CD14-positive monocyte (primary cell): Measurements from ENCODE around the gene CTNNA2. TPM values are rescaled to one million over a fixed set of nuclear protein-coding genes. Genes with fewer than 3 reads are reported as not detected.

Source experiments
- DNase-seq, 3 donors: peaks; one replicate each; pipeline ENCODE4 v3.0.0-alpha.2; 2011 to 2022
- H2AFZ ChIP-seq: 2 replicates; pipeline ENCODE4 v1.6.0; 2012; ENCODE audit warnings: mild to moderate bottlenecking, low read depth, low read length, inconsistent platforms; ENCODE audit not compliant: insufficient read depth, poor library complexity, severe bottlenecking
- H3K27ac ChIP-seq, 2 donors: 1 replicate in 1 of 2; 2 replicates in 1 of 2; pipeline ENCODE4 v1.5.1; 2012 to 2013; ENCODE audit warnings: low read length in 2 of 2, control low read depth in 1 of 2, inconsistent platforms in 1 of 2, low read depth in 1 of 2, mild to moderate bottlenecking in 1 of 2
- H3K27me3 ChIP-seq, 2 donors: one replicate each; pipeline versions ENCODE4 v1.6.0 to v1.6.1; 2011 to 2013; ENCODE audit warnings: low read length in 2 of 2; ENCODE audit not compliant: control insufficient read depth in 2 of 2, insufficient read depth in 2 of 2
- H3K36me3 ChIP-seq, 2 donors: replicated peaks in 1 of 2; 1 replicate in 1 of 2; 2 replicates in 1 of 2; pipeline versions ENCODE4 v1.5.1 to v1.6.1; 2012 to 2013; ENCODE audit warnings: low read length in 2 of 2, control low read depth in 1 of 2, inconsistent platforms in 1 of 2, mild to moderate bottlenecking in 1 of 2; ENCODE audit not compliant: insufficient read depth in 2 of 2, control insufficient read depth in 1 of 2
- H3K4me1 ChIP-seq, 2 donors: 1 replicate in 1 of 2; 2 replicates in 1 of 2; pipeline versions ENCODE4 v1.5.1 to v1.6.1; 2012 to 2013; ENCODE audit warnings: low read length in 2 of 2, control low read depth in 1 of 2, inconsistent platforms in 1 of 2, mild to moderate bottlenecking in 1 of 2, moderate library complexity in 1 of 2; ENCODE audit not compliant: insufficient read depth in 2 of 2, control insufficient read depth in 1 of 2
- H3K4me2 ChIP-seq: replicated peaks from 2 replicates; pipeline ENCODE3; 2012; ENCODE audit warnings: low read length, moderate library complexity, mild to moderate bottlenecking; ENCODE audit not compliant: poor library complexity, severe bottlenecking; ENCODE audit errors: extremely low read depth
- H3K4me3 ChIP-seq, 3 experiments: fragments of 200-600 bp in 1 of 3; sonication (generic) in 1 of 3; replicated peaks in 1 of 3; 1 replicate in 2 of 3; 2 replicates in 1 of 3; pipeline ENCODE4 v1.5.1; 2011 to 2013; ENCODE audit warnings: low read length in 3 of 3, mild to moderate bottlenecking in 3 of 3, control low read depth in 2 of 3, low read depth in 2 of 3, inconsistent platforms in 1 of 3, moderate library complexity in 1 of 3
- H3K79me2 ChIP-seq: 2 replicates; pipeline ENCODE4 v1.6.0; 2012; ENCODE audit warnings: mild to moderate bottlenecking, control low read depth, inconsistent platforms, low read length, moderate library complexity; ENCODE audit not compliant: insufficient read depth
- H3K9ac ChIP-seq: 2 replicates; pipeline ENCODE4 v1.6.0; 2017; ENCODE audit warnings: low read length, mild to moderate bottlenecking; ENCODE audit not compliant: insufficient read depth, poor library complexity, severe bottlenecking
- H3K9me3 ChIP-seq, 2 donors: replicated peaks in 1 of 2; 1 replicate in 1 of 2; 2 replicates in 1 of 2; pipeline versions ENCODE4 v1.5.1 to v1.6.1; 2012 to 2013; ENCODE audit warnings: low read length in 2 of 2, control low read depth in 1 of 2; ENCODE audit not compliant: control insufficient read depth in 1 of 2, insufficient read depth in 1 of 2
- H4K20me1 ChIP-seq: 2 replicates; pipeline ENCODE4 v1.6.0; 2012; ENCODE audit warnings: mild to moderate bottlenecking, low read length, control low read depth, moderate library complexity; ENCODE audit not compliant: insufficient read depth
- H3K27ac Mint-ChIP-seq, 7 donors: one replicate each; pipeline ENCODE4 v1.8.0; 2020; ENCODE audit warnings: mild to moderate bottlenecking in 7 of 7, mixed read lengths in 7 of 7, moderate library complexity in 6 of 7, inconsistent platforms in 2 of 7
- H3K27me3 Mint-ChIP-seq, 3 donors: one replicate each; pipeline ENCODE4 v1.8.0; 2021 to 2022; ENCODE audit warnings: low read depth in 3 of 3, mild to moderate bottlenecking in 3 of 3, mixed read lengths in 3 of 3, moderate library complexity in 3 of 3, inconsistent platforms in 1 of 3
- H3K36me3 Mint-ChIP-seq, 2 donors: one replicate each; pipeline ENCODE4 v1.8.0; 2020; ENCODE audit warnings: mixed read lengths in 2 of 2, inconsistent platforms in 1 of 2, mild to moderate bottlenecking in 1 of 2
- H3K4me1 Mint-ChIP-seq: one replicate; pipeline ENCODE4 v1.8.0; 2020; ENCODE audit warnings: mild to moderate bottlenecking, mixed read lengths
- H3K4me3 Mint-ChIP-seq, 2 donors: one replicate each; pipeline ENCODE4 v1.8.0; 2020; ENCODE audit warnings: mild to moderate bottlenecking in 2 of 2, mixed read lengths in 2 of 2, moderate library complexity in 1 of 2
- H3K9me3 Mint-ChIP-seq, 7 donors: one replicate each; pipeline ENCODE4 v1.8.0; 2020 to 2022; ENCODE audit warnings: mixed read lengths in 7 of 7, mild to moderate bottlenecking in 6 of 7, moderate library complexity in 6 of 7, inconsistent platforms in 2 of 7
- whole genome bisulfite sequencing: methylation state at CpG from one replicate; pipeline ENCODE4 v1.1.5; 2013; ENCODE audit warnings: missing lambda C conversion rate; ENCODE audit not compliant: insufficient coverage; 5-methylcytosine and 5-hydroxymethylcytosine counted together
- intact Hi-C, 2 donors: fragments of 100-400 bp; cut with micrococcal nuclease; formaldehyde crosslinking; loops; one replicate each; pipeline versions ENCODE4 v1.15.0 to v1.15.1; 2023
- polyA plus RNA-seq, 3 donors: library from polyadenylated mRNA; depleted of rRNA in 1 of 3; unstranded in 2 of 3; stranded (reverse) in 1 of 3; fragments of 300-500 nt in 2 of 3; fragments of >200 nt in 1 of 3; fragmentation: Illumina TruSeq in 2 of 3; gene quantifications; 1 replicate in 2 of 3; 2 replicates in 1 of 3; pipeline ENCODE4 v1.2.3, GENCODE V29; 2012 to 2021
- TF ChIP-seq, protein P1 (sequence below): fragments of 200-600 bp; IDR thresholded peaks from one replicate; pipeline ENCODE4 v1.8.0; 2022; ENCODE audit warnings: antibody characterized with exemption, mild to moderate bottlenecking

CTNNA2 gene
- polyA plus RNA-seq, 3 donors: not detected

DNA sequence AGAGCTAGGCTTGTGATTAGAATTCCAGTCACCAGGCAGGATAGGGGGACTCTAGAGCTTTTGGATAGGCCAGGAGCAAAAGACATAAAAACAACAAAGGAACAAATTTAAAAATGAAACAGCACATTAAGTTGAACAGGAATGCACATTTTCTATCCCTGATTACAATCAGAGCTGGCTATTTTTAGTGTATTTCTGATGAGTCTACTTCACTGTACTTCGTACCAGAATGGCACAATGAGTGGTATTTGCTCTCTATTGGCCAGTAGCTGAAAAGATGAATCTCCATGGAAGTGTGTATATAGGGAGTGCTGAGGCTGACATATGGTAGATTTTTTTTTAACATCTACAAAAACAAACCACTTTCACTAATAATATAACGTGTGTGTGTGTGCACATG is 825.9 kb downstream of the CTNNA2 start:
- Histone ChIP-seq H3K27ac (no peak overlapping the region), H3K36me3 (no peaks in the 10 kb centered on the region), H3K4me2 (no peak overlapping the region), H3K4me1 (no peaks in the 10 kb centered on the region), H3K9ac (no peak overlapping the region), H3K4me3 (no peak overlapping the region), H3K79me2 (no peaks in the 10 kb centered on the region), H4K20me1 (no peaks in the 10 kb centered on the region), H2AFZ (no peak overlapping the region), H3K27me3 (no peaks in the 10 kb centered on the region), H3K9me3 (peaks cover 0 to 4% of the 10 kb centered on the region in 2 donors)
- TF ChIP-seq, protein P1, sequence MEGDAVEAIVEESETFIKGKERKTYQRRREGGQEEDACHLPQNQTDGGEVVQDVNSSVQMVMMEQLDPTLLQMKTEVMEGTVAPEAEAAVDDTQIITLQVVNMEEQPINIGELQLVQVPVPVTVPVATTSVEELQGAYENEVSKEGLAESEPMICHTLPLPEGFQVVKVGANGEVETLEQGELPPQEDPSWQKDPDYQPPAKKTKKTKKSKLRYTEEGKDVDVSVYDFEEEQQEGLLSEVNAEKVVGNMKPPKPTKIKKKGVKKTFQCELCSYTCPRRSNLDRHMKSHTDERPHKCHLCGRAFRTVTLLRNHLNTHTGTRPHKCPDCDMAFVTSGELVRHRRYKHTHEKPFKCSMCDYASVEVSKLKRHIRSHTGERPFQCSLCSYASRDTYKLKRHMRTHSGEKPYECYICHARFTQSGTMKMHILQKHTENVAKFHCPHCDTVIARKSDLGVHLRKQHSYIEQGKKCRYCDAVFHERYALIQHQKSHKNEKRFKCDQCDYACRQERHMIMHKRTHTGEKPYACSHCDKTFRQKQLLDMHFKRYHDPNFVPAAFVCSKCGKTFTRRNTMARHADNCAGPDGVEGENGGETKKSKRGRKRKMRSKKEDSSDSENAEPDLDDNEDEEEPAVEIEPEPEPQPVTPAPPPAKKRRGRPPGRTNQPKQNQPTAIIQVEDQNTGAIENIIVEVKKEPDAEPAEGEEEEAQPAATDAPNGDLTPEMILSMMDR: no peak
- no CpG with 5 or more reads among the region's 2 CpGs for WGBS
- no peak for DNase-seq
- Mint-ChIP-seq H3K27me3 (peaks cover 0 to 1% (median 0%) of the 10 kb centered on the region in 3 donors), H3K27ac (no peak overlapping the region), H3K4me3 (no peak overlapping the region), H3K9me3 (peaks cover 0 to 15% (median 0%) of the 10 kb centered on the region in 7 donors), H3K4me1 (no peaks in the 10 kb centered on the region), H3K36me3 (no peaks in the 10 kb centered on the region)
- intact Hi-C loops: no loop called here

DNA sequence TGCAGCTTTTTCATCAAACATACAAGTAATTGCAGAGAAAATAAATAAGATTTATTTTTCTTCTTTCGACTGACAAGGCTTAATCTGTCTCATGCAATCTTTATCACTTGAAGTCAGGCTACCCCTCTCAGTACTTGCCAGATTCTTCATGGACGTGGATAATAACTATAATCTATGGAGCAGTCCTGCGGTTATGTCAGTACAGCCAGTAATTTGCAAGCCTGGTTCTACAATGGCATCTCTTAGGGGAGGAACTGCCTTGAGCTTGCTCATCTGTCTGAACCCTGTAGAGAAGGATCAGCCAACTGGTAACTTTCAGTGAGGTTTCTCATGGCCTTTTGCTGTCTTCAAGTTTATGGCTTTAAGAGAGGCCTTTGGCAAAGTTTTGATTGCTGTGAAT is 827.2 kb downstream of the CTNNA2 start:
- H3K27ac Mint-ChIP-seq: no peak overlapping the region
- Histone ChIP-seq H3K4me3 (no peak overlapping the region), H3K9me3 (peaks cover 0 to 7% of the 10 kb centered on the region in 2 donors), H2AFZ (no peak overlapping the region), H3K36me3 (no peaks in the 10 kb centered on the region), H3K27me3 (no peaks in the 10 kb centered on the region), H3K4me1 (no peaks in the 10 kb centered on the region), H3K9ac (no peak overlapping the region), H3K79me2 (no peaks in the 10 kb centered on the region), H4K20me1 (no peaks in the 10 kb centered on the region), H3K27ac (no peak overlapping the region), H3K4me2 (no peak overlapping the region)
- intact Hi-C loops: no loop called here
- H3K4me3 Mint-ChIP-seq: no peak overlapping the region
- no peaks in the 10 kb centered on the region for H3K36me3 Mint-ChIP-seq
- peaks cover 0 to 2% (median 1%) of the 10 kb centered on the region in 3 donors for H3K27me3 Mint-ChIP-seq
- TF ChIP-seq, protein P1: no peak
- no peak for DNase-seq
- 90% methylated on average over 2 of the region's 3 CpGs for WGBS
- H3K4me1 Mint-ChIP-seq: no peaks in the 10 kb centered on the region
- H3K9me3 Mint-ChIP-seq: peaks cover 0 to 16% (median 0%) of the 10 kb centered on the region in 7 donors
